Body of pancreas (tissue), 4 donors: ENCODE results near the gene AMPD3.

ENCODE experiments used
- CTCF ChIP-seq, 7 experiments: fragments of 450-650 bp in 4 of 7; fragments of 200-600 bp in 3 of 7; sonication (generic) in 3 of 7; IDR thresholded peaks; one replicate each; pipeline ENCODE4 v1.5.1; 2016 to 2019; ENCODE audit warnings: antibody characterized with exemption in 7 of 7
- POLR2A ChIP-seq, 3 donors: fragments of 450-650 bp; IDR thresholded peaks; one replicate each; pipeline ENCODE4 v1.6.1; 2016; ENCODE audit warnings: antibody characterized with exemption in 3 of 3, mild to moderate bottlenecking in 2 of 3

- TF ChIP-seq POLR2A (IDR thresholded peaks at IDR 0.05), result no peak
- no peak for TF ChIP-seq CTCF (IDR thresholded peaks at IDR 0.05)
These were observed 40.4 kb downstream of the AMPD3 start for GRCh38 chr11:10495464-10495786.
